LNCaP clone FGC (cell line): Measurements from ENCODE around the gene OTULINL.

Experiments used
- DNase-seq: peaks from one replicate; pipeline ENCODE4 v3.0.0-alpha.2; 2011; ENCODE audit warnings: low read depth
- H3K4me3 ChIP-seq: 2 replicates; pipeline ENCODE4 v1.5.1; 2011; ENCODE audit warnings: mild to moderate bottlenecking, low read depth, low read length, control low read depth
- TF ChIP-seq, protein P1 (sequence below): IDR thresholded peaks from 2 replicates; pipeline ENCODE4 v1.5.1; 2012; ENCODE audit warnings: mild to moderate bottlenecking; ENCODE audit not compliant: control insufficient read depth, insufficient read depth; ENCODE audit errors: extremely low read depth

Gene OTULINL

DNA sequence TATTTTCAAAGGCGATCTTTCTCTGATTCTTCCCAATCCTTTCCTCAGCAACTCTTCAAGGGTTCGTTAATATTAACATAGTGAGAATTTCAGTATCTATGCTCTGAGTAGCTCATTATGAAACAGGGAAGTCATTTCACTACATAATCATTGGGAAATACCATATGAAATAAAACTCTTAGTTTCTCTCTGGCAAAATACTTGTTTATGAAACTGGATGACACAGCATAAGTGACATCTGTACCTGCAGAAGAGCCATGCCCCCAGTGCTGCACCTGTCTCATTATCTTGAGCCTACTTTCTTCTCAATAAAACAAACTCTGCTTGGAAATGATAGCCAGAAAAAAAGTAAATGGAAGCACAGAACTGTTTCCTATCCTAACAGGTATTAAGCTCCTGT lies 49.1 kb downstream of the OTULINL start:
- no peak overlapping the region for H3K4me3 ChIP-seq
- no peak for DNase-seq
- TF ChIP-seq, protein P1, sequence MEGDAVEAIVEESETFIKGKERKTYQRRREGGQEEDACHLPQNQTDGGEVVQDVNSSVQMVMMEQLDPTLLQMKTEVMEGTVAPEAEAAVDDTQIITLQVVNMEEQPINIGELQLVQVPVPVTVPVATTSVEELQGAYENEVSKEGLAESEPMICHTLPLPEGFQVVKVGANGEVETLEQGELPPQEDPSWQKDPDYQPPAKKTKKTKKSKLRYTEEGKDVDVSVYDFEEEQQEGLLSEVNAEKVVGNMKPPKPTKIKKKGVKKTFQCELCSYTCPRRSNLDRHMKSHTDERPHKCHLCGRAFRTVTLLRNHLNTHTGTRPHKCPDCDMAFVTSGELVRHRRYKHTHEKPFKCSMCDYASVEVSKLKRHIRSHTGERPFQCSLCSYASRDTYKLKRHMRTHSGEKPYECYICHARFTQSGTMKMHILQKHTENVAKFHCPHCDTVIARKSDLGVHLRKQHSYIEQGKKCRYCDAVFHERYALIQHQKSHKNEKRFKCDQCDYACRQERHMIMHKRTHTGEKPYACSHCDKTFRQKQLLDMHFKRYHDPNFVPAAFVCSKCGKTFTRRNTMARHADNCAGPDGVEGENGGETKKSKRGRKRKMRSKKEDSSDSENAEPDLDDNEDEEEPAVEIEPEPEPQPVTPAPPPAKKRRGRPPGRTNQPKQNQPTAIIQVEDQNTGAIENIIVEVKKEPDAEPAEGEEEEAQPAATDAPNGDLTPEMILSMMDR: no peak

DNA sequence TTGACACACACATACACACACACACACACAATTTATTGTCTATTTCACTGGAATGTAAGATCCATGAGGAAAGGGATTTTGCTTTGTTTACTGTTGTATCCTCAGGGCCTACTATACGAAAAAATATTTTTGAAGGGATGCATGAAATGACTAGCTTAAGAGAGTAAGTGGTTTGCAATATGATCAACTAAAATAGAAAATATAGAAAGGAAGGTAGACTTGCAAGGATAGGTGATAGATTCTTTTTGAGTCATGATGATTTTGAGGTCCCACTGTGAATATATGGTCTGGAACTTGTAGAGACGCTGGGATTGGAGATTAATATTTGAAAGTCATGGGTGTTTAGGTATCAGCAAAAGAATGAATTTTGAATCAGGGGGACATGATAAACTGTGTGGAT lies 54.1 kb downstream of the OTULINL start:
- no peak for DNase-seq
- TF ChIP-seq, protein P1: no peak
- H3K4me3 ChIP-seq: no peak overlapping the region

- no peak for DNase-seq
- TF ChIP-seq, protein P1: no peak
- H3K4me3 ChIP-seq: no peak overlapping the region
Observed at GRCh38 chr5:14640765-14641164, 59.2 kb downstream of the OTULINL start.

GRCh38 chr5:14644623-14645237 lies 63.1 kb downstream of the OTULINL start:
- H3K4me3 ChIP-seq: no peak overlapping the region
- TF ChIP-seq, protein P1: no peak
- DNase-seq: no peak

DNA sequence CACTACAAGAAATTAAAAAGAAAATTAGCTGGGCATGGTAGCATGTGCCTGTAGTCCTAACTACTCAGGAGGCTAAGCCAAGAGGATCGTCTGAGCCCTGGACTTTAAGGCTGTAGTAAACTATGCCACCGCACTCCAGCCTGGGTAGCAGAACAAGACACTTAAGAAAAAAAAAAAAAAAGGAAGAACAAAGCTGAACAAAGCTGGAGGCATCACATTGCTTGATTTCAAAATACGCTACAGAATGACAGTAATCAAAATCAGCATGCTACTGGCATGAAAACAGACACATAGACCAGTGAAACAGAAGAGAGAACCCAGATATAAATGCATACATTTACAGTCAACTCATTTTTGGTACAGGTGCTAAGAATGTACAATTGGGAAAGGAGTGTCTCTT lies 68.5 kb downstream of the OTULINL start:
- no peak for DNase-seq
- TF ChIP-seq, protein P1: no peak
- H3K4me3 ChIP-seq: no peak overlapping the region

- DNase-seq: no peak
- H3K4me3 ChIP-seq: no peak overlapping the region
- TF ChIP-seq, protein P1: no peak
Observed at GRCh38 chr5:14655146-14655741, 73.7 kb downstream of the OTULINL start.

GRCh38 chr5:14656898-14657297 lies 75.3 kb downstream of the OTULINL start:
- no peak overlapping the region for H3K4me3 ChIP-seq
- TF ChIP-seq, protein P1: no peak
- DNase-seq: no peak
